ENCODE measurements around the gene C11orf16. TPM values are rescaled to one million over a fixed set of nuclear protein-coding genes. Genes with fewer than 3 reads are reported as not detected.
"Not testable (repeated sequence)": the region's sequence is repeated elsewhere in the genome, so short reads cannot be mapped to it uniquely, and the experiment has no call there.

Gene C11orf16
- total and polyA plus RNA-seq, 2 of the 4 experiments (the other 2 are of a cell fraction): not detected

DNA sequence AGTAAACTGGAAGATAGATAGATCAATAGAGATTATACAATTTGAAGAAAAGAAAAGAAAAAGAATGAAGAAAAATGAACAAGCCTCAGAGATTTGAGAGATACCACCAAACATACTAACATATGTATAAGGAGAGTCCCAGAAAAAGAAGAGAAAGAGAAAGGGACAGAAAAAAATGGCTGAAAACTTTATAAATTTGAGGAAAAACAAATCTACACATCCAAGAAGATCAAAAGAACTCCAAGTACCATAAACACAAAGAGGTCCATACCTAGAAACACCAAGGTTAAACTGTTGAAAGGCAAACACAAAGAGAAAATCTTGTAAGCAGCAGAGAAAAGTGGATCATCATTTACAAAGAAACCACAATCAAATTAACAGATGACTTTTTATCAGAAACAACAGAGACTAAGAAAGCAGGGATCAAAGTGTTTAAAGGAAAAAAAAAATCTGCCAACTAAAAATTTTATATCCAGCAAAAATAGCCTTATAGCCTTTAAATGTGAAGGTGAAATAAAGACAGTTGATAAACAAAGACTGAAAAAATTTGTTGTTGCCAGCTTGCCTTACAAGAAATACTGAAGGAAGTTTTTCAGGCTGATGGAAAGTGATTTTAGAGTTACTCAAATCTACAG lies 33.5 kb downstream of the C11orf16 start:
- Histone ChIP-seq H3K4ac (ENCODE audit: low read depth, low read length) (no peak overlapping the region), H3K23ac (ENCODE audit: low read depth, low read length) (no peak overlapping the region), H2BK15ac (ENCODE audit: low read depth, low read length) (no peak overlapping the region), H4K8ac (ENCODE audit: low read depth in 2 of 2, low read length in 2 of 2) (no peak overlapping the region), H3K18ac (ENCODE audit: low read depth, low read length) (no peak overlapping the region), H4K91ac (ENCODE audit: insufficient read depth, low read depth, low read length) (no peak overlapping the region), H3K56ac (ENCODE audit: extremely low read depth, insufficient read depth, low read length) (no peak overlapping the region), H3K4me2 (ENCODE audit: low read depth, low read length) (no peak overlapping the region), H4K5ac (ENCODE audit: low read depth, low read length) (no peak overlapping the region), H2BK20ac (ENCODE audit: low read depth, low read length) (no peak overlapping the region), H3K14ac (replicated peaks; ENCODE audit: low read depth, low read length) (no peak overlapping the region), H2AK5ac (ENCODE audit: low read depth, low read length) (no peak overlapping the region), H3K4me1 (ENCODE audit: control insufficient read depth, insufficient read depth, low read length) (no peaks in the 10 kb centered on the region), H2BK120ac (ENCODE audit: low read depth, low read length) (no peak overlapping the region), H2AK9ac (replicated peaks; ENCODE audit: low read depth, low read length, poor library complexity) (no peak overlapping the region), H4K20me1 (ENCODE audit: insufficient read depth, low read length) (no peaks in the 10 kb centered on the region), H3K9ac (ENCODE audit: low read depth, low read length) (no peak overlapping the region), H2BK5ac (ENCODE audit: low read depth, low read length, poor library complexity, severe bottlenecking) (no peak overlapping the region), H3K4me3 (ENCODE audit: insufficient read depth, low read depth, low read length) (no peak overlapping the region), H3K27me3 (ENCODE audit: control insufficient read depth, insufficient read depth, low read length) (no peaks in the 10 kb centered on the region), H3K79me1 (ENCODE audit: low read depth in 1 of 2, low read length in 2 of 2) (no peaks in the 10 kb centered on the region), H3K36me3 (ENCODE audit: control insufficient read depth, insufficient read depth, low read length) (no peaks in the 10 kb centered on the region), H3K9me1 (ENCODE audit: insufficient read depth, low read length) (no peaks in the 10 kb centered on the region), H3K27ac (ENCODE audit: insufficient read depth, low read length) (no peak overlapping the region), H3K9me3 (ENCODE audit: control insufficient read depth, insufficient read depth, low read length) (peaks cover 10% of the 10 kb centered on the region), H2AFZ (replicated peaks; ENCODE audit: low read length, poor library complexity) (no peak overlapping the region)
- no TSS peak for BruUV-seq (replicated peaks)
- intact Hi-C loops (cut with micrococcal nuclease) (no loop called here), dilution Hi-C loops (cut with HindIII; ENCODE audit: low sequenced_read_pairs, unreplicated experiment) (no loop called here), in situ Hi-C loops (cut with MboI; ENCODE audit: low sequenced_read_pairs) (no loop called here)
- ChIA-PET CTCF (no interaction called here), POLR2A (ENCODE audit: unreplicated experiment) (no interaction called here)
- no peak for TF ChIP-seq CHD1 (IDR thresholded peaks at IDR 0.05; ENCODE audit: low read depth, low read length)
- DNase-seq (no peak), ATAC-seq (ENCODE audit: low read depth) (no peak)

DNA sequence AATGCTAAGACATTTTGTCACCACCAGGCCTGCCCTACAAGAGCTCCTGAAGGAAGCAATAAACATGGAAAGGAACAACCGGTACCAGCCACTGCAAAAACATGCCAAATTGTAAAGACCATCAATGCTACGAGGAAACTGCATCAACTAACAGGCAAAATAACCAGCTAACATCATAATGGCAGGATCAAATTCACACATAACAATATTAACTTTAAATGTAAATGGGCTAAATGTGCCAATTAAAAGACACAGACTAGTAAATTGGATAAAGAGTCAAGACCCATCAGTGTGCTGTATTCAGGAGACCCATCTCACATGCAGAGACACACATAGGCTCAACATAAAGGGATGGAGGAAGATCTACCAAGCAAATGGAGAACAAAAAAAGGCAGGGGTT lies 41.6 kb downstream of the C11orf16 start:
- H2AK5ac ChIP-seq (ENCODE audit: low read depth, low read length); POLR2A ChIA-PET (ENCODE audit: unreplicated experiment); DNase-seq; H3K4me2 ChIP-seq (ENCODE audit: low read depth, low read length); H3K56ac ChIP-seq (ENCODE audit: extremely low read depth, insufficient read depth, low read length); H3K23ac ChIP-seq (ENCODE audit: low read depth, low read length); H2AFZ ChIP-seq (replicated peaks; ENCODE audit: low read length, poor library complexity); H3K14ac ChIP-seq (replicated peaks; ENCODE audit: low read depth, low read length); H3K36me3 ChIP-seq (ENCODE audit: control insufficient read depth, insufficient read depth, low read length); H2BK5ac ChIP-seq (ENCODE audit: low read depth, low read length, poor library complexity, severe bottlenecking); BruUV-seq (replicated peaks); H3K4me1 ChIP-seq (ENCODE audit: control insufficient read depth, insufficient read depth, low read length); H3K9me1 ChIP-seq (ENCODE audit: insufficient read depth, low read length); H2BK20ac ChIP-seq (ENCODE audit: low read depth, low read length); H3K4ac ChIP-seq (ENCODE audit: low read depth, low read length); H4K20me1 ChIP-seq (ENCODE audit: insufficient read depth, low read length); ATAC-seq (ENCODE audit: low read depth); H2BK15ac ChIP-seq (ENCODE audit: low read depth, low read length); H3K27me3 ChIP-seq (ENCODE audit: control insufficient read depth, insufficient read depth, low read length); in situ Hi-C loops (cut with MboI; ENCODE audit: low sequenced_read_pairs); H4K91ac ChIP-seq (ENCODE audit: insufficient read depth, low read depth, low read length); H3K9ac ChIP-seq (ENCODE audit: low read depth, low read length); H2BK120ac ChIP-seq (ENCODE audit: low read depth, low read length); H2AK9ac ChIP-seq (replicated peaks; ENCODE audit: low read depth, low read length, poor library complexity); CTCF ChIA-PET; H3K4me3 ChIP-seq (ENCODE audit: insufficient read depth, low read depth, low read length); H3K79me1 ChIP-seq (ENCODE audit: low read depth in 1 of 2, low read length in 2 of 2); dilution Hi-C loops (cut with HindIII; ENCODE audit: low sequenced_read_pairs, unreplicated experiment); H3K9me3 ChIP-seq (ENCODE audit: control insufficient read depth, insufficient read depth, low read length); intact Hi-C loops (cut with micrococcal nuclease); H3K18ac ChIP-seq (ENCODE audit: low read depth, low read length); H4K8ac ChIP-seq (ENCODE audit: low read depth in 2 of 2, low read length in 2 of 2); H3K27ac ChIP-seq (ENCODE audit: insufficient read depth, low read length); H4K5ac ChIP-seq (ENCODE audit: low read depth, low read length): not testable (repeated sequence)
- no CpG with 5 or more reads among the region's 2 CpGs for WGBS, 2 experiments (ENCODE audit: extremely low coverage in 2 of 2, insufficient read length in 1 of 2)

All from IMR-90 (cell line).